K562 (cell line): ENCODE measurements around the gene ANKEF1. TPM values are rescaled to one million over a fixed set of nuclear protein-coding genes. Genes with fewer than 3 reads are reported as not detected.

Experiments
- ARID1B ChIP-seq: fragments of 450-650 bp; IDR thresholded peaks from 2 replicates; pipeline ENCODE4 v1.6.1; 2016; ENCODE audit warnings: antibody characterized with exemption, mild to moderate bottlenecking, inconsistent platforms
- GATAD2B ChIP-seq: fragments of 450-650 bp; IDR thresholded peaks from 2 replicates; pipeline ENCODE4 v1.6.1; 2017; ENCODE audit warnings: mild to moderate bottlenecking, borderline replicate concordance
- KLF1 ChIP-seq: fragments of 450-650 bp; IDR thresholded peaks from 2 replicates; pipeline ENCODE4 v1.6.1; 2016; ENCODE audit warnings: missing genetic modification characterization, missing compliant biosample characterization
- MAZ ChIP-seq, 2 experiments: fragments of 450-650 bp in 1 of 2; sonication (generic) in 1 of 2; formaldehyde crosslinking; IDR thresholded peaks in 1 of 2; conservative IDR thresholded peaks in 1 of 2; 2 replicates each; pipeline versions ENCODE4 v1.4.0 to v1.5.0; 2020; ENCODE audit warnings: mild to moderate bottlenecking in 1 of 2, missing genetic modification reagents in 1 of 2
- NFIC ChIP-seq: fragments of 450-650 bp; IDR thresholded peaks from 2 replicates; pipeline ENCODE4 v1.6.1; 2017; ENCODE audit warnings: mild to moderate bottlenecking, inconsistent platforms
- PATZ1 ChIP-seq: fragments of 250-450 bp; sonication (Bioruptor Pico); IDR thresholded peaks from 2 replicates; pipeline ENCODE4 v1.5.0; 2020; ENCODE audit warnings: mild to moderate bottlenecking, borderline replicate concordance
- RAD21 ChIP-seq, 2 experiments: fragments of 250-450 bp in 1 of 2; fragments of 450-650 bp in 1 of 2; sonication (Bioruptor Pico) in 1 of 2; formaldehyde crosslinking in 1 of 2; IDR thresholded peaks in 1 of 2; conservative IDR thresholded peaks in 1 of 2; 2 replicates each; pipeline versions ENCODE4 v1.4.0 to v1.8.0; 2020 to 2022; ENCODE audit warnings: mild to moderate bottlenecking in 2 of 2, moderate library complexity in 1 of 2
- SMC3 ChIP-seq: conservative IDR thresholded peaks from 2 replicates; pipeline ENCODE4 v1.6.1; 2011; ENCODE audit warnings: low read depth, low read length, improper control_type of control experiment; ENCODE audit not compliant: insufficient read depth
- VEZF1 ChIP-seq: fragments of 200-800 bp; sonication (Bioruptor generic); IDR thresholded peaks from 2 replicates; pipeline ENCODE4 v1.6.1; 2017; ENCODE audit warnings: missing genetic modification characterization, missing compliant biosample characterization
- ZNF146 ChIP-seq: IDR thresholded peaks from one replicate; pipeline ENCODE4 v1.6.1; 2018; ENCODE audit warnings: missing compliant biosample characterization; ENCODE audit not compliant: unreplicated experiment
- ZNF318 ChIP-seq, 2 experiments: fragments of 450-650 bp; IDR thresholded peaks; 2 replicates each; pipeline ENCODE4 v1.6.1; 2016; ENCODE audit warnings: mild to moderate bottlenecking in 2 of 2, borderline replicate concordance in 1 of 2, low read depth in 1 of 2, moderate library complexity in 1 of 2
- polyA plus RNA-seq, 8 experiments: library from polyadenylated mRNA; depleted of rRNA in 4 of 8; stranded (reverse) in 5 of 8; unstranded in 3 of 8; fragments of >200 nt; fragmentation: Nextera tagmentation in 2 of 8; fragmentation: Illumina TruSeq in 1 of 8; extraction: Ambion mirVana in 2 of 8; extraction: Trizol in 1 of 8; gene quantifications; 2 replicates each; pipeline versions ENCODE4 v1.2.1 to v1.2.3, GENCODE V29; 2011 to 2014; ENCODE audit warnings: inconsistent platforms in 1 of 8, missing spikeins in 1 of 8
- total RNA-seq, 7 experiments: library from RNA; depleted of rRNA in 6 of 7; stranded (reverse); fragments of >200 nt in 6 of 7; fragmentation: Illumina TruSeq in 2 of 7; extraction: Trizol in 2 of 7; gene quantifications; 2 replicates each; pipeline versions ENCODE4 v1.2.1 to v1.2.3, GENCODE V29; 2011 to 2021; ENCODE audit warnings: low replicate concordance in 1 of 7

ANKEF1 gene
- total and polyA plus RNA-seq, 9 of the 15 experiments (the other 6 are each of a cell fraction or from before 2014, with no cell fraction given) = 0.35 to 2.1 (median 1.7) TPM

- no peak for TF ChIP-seq PATZ1 (CRISPR knock-in tag)
- TF ChIP-seq GATAD2B = no peak
- no peak for TF ChIP-seq NFIC
- no peak for TF ChIP-seq VEZF1 (CRISPR knock-in tag)
- TF ChIP-seq ZNF146 = no peak
- peak; percentile 48 for TF ChIP-seq SMC3
- TF ChIP-seq KLF1 (tag) = no peak
- TF ChIP-seq ZNF318 (IDR thresholded peaks at IDR 0.05; ENCODE audit: borderline replicate concordance in 1 of 2, low read depth in 1 of 2) = no peak
- peak; percentile 38 to 66; a peak in 3 of 4 replicates for TF ChIP-seq RAD21 (CRISPR knock-in tag; conservative IDR thresholded peaks at IDR 0.05 in 1 of 2, IDR thresholded peaks at IDR 0.05 in 1 of 2)
- no peak for TF ChIP-seq MAZ (CRISPR knock-in tag; conservative IDR thresholded peaks at IDR 0.05 in 1 of 2, IDR thresholded peaks at IDR 0.05 in 1 of 2)
- no peak for TF ChIP-seq ARID1B
Measured at GRCh38 chr20:10090588-10091166, 55.9 kb downstream of the ANKEF1 start (continued).
